Caco-2 (cell line): ENCODE measurements around the gene PKNOX1. TPM values are rescaled to one million over a fixed set of nuclear protein-coding genes. Genes with fewer than 3 reads are reported as not detected.
"Not testable (repeated sequence)": the region's sequence is repeated elsewhere in the genome, so short reads cannot be mapped to it uniquely, and the experiment has no call there.

Experiments
- BruUV-seq: library from RNA; stranded (reverse); fragments of 400-500 nt; replicated peaks from 2 replicates; lab custom pipeline; 2021; lab: Mats Ljungman, UMichigan
- CTCF ChIA-PET: fragments of 300-600 bp; sonication (Branson Sonifier 250); formaldehyde crosslinking; loops from one replicate; lab custom pipeline; 2022; ENCODE audit warnings: antibody characterized with exemption; lab: Charles Lee
- POLR2A ChIA-PET: fragments of 300-600 bp; sonication (Branson Sonifier 250); formaldehyde crosslinking; loops from one replicate; lab custom pipeline; 2022; ENCODE audit warnings: antibody characterized with exemption; lab: Charles Lee
- DNase-seq, 2 experiments: peaks; one replicate each; pipeline versions ENCODE4 v3.0.0 to v3.0.0-alpha.2; 2020 to 2022
- H3K27me3 ChIP-seq: replicated peaks from 2 replicates; pipeline ENCODE4 v1.6.0; 2011; ENCODE audit warnings: low read length; ENCODE audit not compliant: control insufficient read depth, insufficient read depth
- H3K36me3 ChIP-seq: 2 replicates; pipeline ENCODE4 v1.5.1; 2011; ENCODE audit warnings: low read length; ENCODE audit not compliant: control insufficient read depth, insufficient read depth
- H3K4me1 ChIP-seq: fragments of 250-450 bp; sonication (Bioruptor Pico); 2 replicates; pipeline ENCODE4 v1.5.1; 2020; ENCODE audit warnings: mild to moderate bottlenecking
- H3K4me3 ChIP-seq: 2 replicates; pipeline ENCODE4 v1.5.1; 2011; ENCODE audit warnings: low read depth, mild to moderate bottlenecking, control low read depth, low read length
- H3K9me3 ChIP-seq: fragments of 250-450 bp; sonication (Bioruptor Pico); 2 replicates; pipeline ENCODE4 v1.5.1; 2020; ENCODE audit warnings: mild to moderate bottlenecking, moderate library complexity
- H3K27ac Mint-ChIP-seq: one replicate; pipeline ENCODE4 v1.8.0; 2022; ENCODE audit warnings: mixed read lengths; ENCODE audit not compliant: unreplicated experiment
- H3K27me3 Mint-ChIP-seq: one replicate; pipeline ENCODE4 v1.8.0; 2022; ENCODE audit warnings: mixed read lengths; ENCODE audit not compliant: insufficient read depth, unreplicated experiment
- H3K36me3 Mint-ChIP-seq: one replicate; pipeline ENCODE4 v1.8.0; 2022; ENCODE audit warnings: mild to moderate bottlenecking, mixed read lengths; ENCODE audit not compliant: insufficient read depth, unreplicated experiment
- H3K4me1 Mint-ChIP-seq: one replicate; pipeline ENCODE4 v1.8.0; 2022; ENCODE audit warnings: low read depth, mixed read lengths; ENCODE audit not compliant: unreplicated experiment
- H3K4me3 Mint-ChIP-seq: one replicate; pipeline ENCODE4 v1.8.0; 2022; ENCODE audit warnings: mild to moderate bottlenecking, moderate library complexity, mixed read lengths; ENCODE audit not compliant: unreplicated experiment
- H3K9me3 Mint-ChIP-seq: one replicate; pipeline ENCODE4 v1.8.0; 2022; ENCODE audit warnings: mixed read lengths; ENCODE audit not compliant: unreplicated experiment
- intact Hi-C: fragments of 100-400 bp; cut with micrococcal nuclease; formaldehyde crosslinking; loops from one replicate; pipeline ENCODE4 v1.10.0; 2022; ENCODE audit not compliant: unreplicated experiment
- total RNA-seq: library from RNA; stranded (reverse); gene quantifications from 2 replicates; pipeline ENCODE4 v1.2.3, GENCODE V29; 2022
- TF ChIP-seq, protein P1 (sequence below), 2 experiments: fragments of 200-600 bp in 1 of 2; IDR thresholded peaks; 1 replicate in 1 of 2; 2 replicates in 1 of 2; pipeline versions ENCODE4 v1.5.1 to v1.8.0; 2011 to 2022; ENCODE audit warnings: antibody characterized with exemption in 1 of 2, control low read depth in 1 of 2, inconsistent platforms in 1 of 2, low read depth in 1 of 2, low read length in 1 of 2, mild to moderate bottlenecking in 1 of 2, moderate library complexity in 1 of 2; ENCODE audit not compliant: insufficient read depth in 1 of 2, severe bottlenecking in 1 of 2, unreplicated experiment in 1 of 2

Gene PKNOX1
- total RNA-seq, 1 experiment from 2014 or later = 10.7 TPM

GRCh38 chr21:42929969-42930368, 44.4 kb upstream of the PKNOX1 start:
- Mint-ChIP-seq H3K9me3 (no peaks in the 10 kb centered on the region), H3K27me3 (no peaks in the 10 kb centered on the region), H3K4me1 (peaks cover 14% of the 10 kb centered on the region), H3K27ac (peak overlapping the region; percentile 99), H3K36me3 (peaks cover 52% of the 10 kb centered on the region), H3K4me3 (no peak overlapping the region)
- intact Hi-C loops = no loop called here
- Histone ChIP-seq H3K9me3 (no peaks in the 10 kb centered on the region), H3K4me3 (no peak overlapping the region), H3K4me1 (peaks cover 44% of the 10 kb centered on the region), H3K36me3 (no peaks in the 10 kb centered on the region), H3K27me3 (no peaks in the 10 kb centered on the region)
- no peak for DNase-seq
- ChIA-PET CTCF (no interaction called here), POLR2A (no interaction called here)
- TF ChIP-seq, protein P1, sequence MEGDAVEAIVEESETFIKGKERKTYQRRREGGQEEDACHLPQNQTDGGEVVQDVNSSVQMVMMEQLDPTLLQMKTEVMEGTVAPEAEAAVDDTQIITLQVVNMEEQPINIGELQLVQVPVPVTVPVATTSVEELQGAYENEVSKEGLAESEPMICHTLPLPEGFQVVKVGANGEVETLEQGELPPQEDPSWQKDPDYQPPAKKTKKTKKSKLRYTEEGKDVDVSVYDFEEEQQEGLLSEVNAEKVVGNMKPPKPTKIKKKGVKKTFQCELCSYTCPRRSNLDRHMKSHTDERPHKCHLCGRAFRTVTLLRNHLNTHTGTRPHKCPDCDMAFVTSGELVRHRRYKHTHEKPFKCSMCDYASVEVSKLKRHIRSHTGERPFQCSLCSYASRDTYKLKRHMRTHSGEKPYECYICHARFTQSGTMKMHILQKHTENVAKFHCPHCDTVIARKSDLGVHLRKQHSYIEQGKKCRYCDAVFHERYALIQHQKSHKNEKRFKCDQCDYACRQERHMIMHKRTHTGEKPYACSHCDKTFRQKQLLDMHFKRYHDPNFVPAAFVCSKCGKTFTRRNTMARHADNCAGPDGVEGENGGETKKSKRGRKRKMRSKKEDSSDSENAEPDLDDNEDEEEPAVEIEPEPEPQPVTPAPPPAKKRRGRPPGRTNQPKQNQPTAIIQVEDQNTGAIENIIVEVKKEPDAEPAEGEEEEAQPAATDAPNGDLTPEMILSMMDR (IDR thresholded peaks at IDR 0.05; ENCODE audit: insufficient read depth in 1 of 2, low read depth in 1 of 2, low read length in 1 of 2, severe bottlenecking in 1 of 2, unreplicated experiment in 1 of 2) = no peak
- BruUV-seq = no TSS peak

DNA sequence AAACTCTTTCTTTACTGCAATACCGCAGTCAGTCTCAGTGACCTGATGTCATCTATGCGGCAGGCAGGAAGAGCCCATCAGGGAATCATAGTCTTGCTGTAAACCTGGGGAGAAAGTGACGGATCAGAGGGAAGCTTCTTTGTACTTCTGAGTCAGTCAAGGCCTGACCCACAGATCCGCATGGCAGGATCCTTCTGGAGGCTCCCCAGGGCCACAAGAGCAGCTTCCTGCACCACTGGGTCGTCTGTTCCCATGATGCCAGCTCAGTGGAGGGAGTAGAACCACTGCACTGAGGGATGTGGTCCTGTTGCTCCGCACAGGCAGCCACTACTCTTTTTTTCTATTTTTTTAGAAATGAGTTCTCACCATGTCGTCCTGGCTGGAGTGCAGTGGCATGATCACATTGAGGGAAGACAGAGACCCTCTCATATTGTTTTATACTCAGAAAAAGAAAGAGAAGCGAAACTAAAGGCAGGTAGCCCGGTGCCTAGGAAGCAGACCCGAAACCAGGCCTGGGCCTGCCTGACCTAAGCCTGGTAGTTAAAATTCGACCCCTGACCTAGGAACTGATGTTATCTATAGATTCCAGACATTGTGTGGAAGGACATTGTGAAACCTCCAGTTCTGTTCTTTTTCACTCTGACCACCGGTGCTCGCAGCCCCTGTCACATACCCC, 42.7 kb upstream of the PKNOX1 start:
- peak; percentile 24 to 44 for DNase-seq
- Histone ChIP-seq H3K9me3 (no peaks in the 10 kb centered on the region), H3K4me1 (peaks cover 45% of the 10 kb centered on the region), H3K27me3 (no peaks in the 10 kb centered on the region), H3K4me3 (peak overlapping the region; percentile 47), H3K36me3 (no peaks in the 10 kb centered on the region)
- intact Hi-C loops = loop anchor here (2.0 kb wide), 2 partner anchors 23 to 43 kb away; partner anchors contain the start of gene PKNOX1
- peak overlapping the region; percentile 99 for H3K27ac Mint-ChIP-seq
- H3K4me1 Mint-ChIP-seq = peaks cover 22% of the 10 kb centered on the region
- CTCF ChIA-PET = no interaction called here
- H3K36me3 Mint-ChIP-seq = peaks cover 53% of the 10 kb centered on the region
- peak overlapping the region; percentile 97 for H3K4me3 Mint-ChIP-seq
- no TSS peak for BruUV-seq
- H3K9me3 Mint-ChIP-seq = no peaks in the 10 kb centered on the region
- TF ChIP-seq, protein P1 (IDR thresholded peaks at IDR 0.05; ENCODE audit: insufficient read depth in 1 of 2, low read depth in 1 of 2, low read length in 1 of 2, severe bottlenecking in 1 of 2, unreplicated experiment in 1 of 2) = no peak
- POLR2A ChIA-PET = interaction anchor here (0.6 to 1.1 kb wide), 4 partner anchors 24 to 43 kb away, joined by 3 to 5 read pairs (median 3); partner anchors contain the start of gene PKNOX1
- no peaks in the 10 kb centered on the region for H3K27me3 Mint-ChIP-seq

DNA sequence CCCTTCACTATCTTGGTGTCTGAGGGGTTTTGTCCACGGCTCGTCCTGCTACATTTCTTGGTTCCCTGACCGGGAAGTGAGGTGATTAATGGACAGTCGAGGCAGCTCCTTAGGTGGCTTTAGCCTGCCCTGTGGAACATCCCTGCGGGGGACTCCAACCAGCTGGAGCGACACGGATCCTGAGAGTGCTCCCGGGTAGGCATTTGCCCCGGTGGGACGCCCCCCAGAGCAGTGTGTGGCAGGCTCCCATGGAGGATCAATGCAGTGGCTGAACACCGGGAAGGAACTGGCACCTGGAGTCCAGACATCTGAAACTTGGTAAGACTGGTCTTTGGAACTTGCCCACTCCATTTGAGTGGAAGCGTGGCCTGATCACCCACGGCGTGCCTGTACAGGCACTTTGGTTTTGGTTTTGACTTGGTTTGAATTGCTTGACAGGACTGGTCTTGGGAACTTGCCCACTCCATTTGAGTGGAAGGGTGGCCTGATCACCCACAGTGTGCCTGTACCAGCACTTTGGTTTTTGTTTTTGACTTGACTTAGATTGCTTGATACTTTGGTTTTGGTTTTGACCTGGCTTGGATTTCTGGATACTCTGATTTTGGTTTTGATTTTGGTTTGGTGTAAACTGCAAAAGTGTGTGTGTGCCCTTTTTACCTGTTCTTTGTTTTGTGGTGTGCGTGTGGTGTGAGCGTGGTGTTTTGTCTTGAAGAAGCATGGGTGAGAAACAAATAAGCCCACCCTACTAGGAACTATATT, 41.8 kb upstream of the PKNOX1 start:
- H3K9me3 ChIP-seq, H3K27me3 Mint-ChIP-seq, H3K36me3 ChIP-seq, CTCF ChIA-PET, H3K27me3 ChIP-seq, H3K9me3 Mint-ChIP-seq: not testable (repeated sequence)
- BruUV-seq = TSS peak; percentile 36
- peak in 1 of 2 experiments; percentile 42 for DNase-seq
- Histone ChIP-seq H3K4me3 (peak overlapping the region; percentile 47), H3K4me1 (peaks cover 44% of the 10 kb centered on the region)
- peak overlapping the region; percentile 97 for H3K4me3 Mint-ChIP-seq
- peak overlapping the region; percentile 99 for H3K27ac Mint-ChIP-seq
- H3K36me3 Mint-ChIP-seq = peaks cover 61% of the 10 kb centered on the region
- POLR2A ChIA-PET = interaction anchor here (1.1 kb wide), 1 partner anchor 23 kb away, joined by 3 read pairs; no protein-coding TSS in a partner anchor
- peaks cover 30% of the 10 kb centered on the region for H3K4me1 Mint-ChIP-seq
- intact Hi-C loops = loop anchor here (2.0 kb wide), 2 partner anchors 22 to 42 kb away; partner anchors contain the start of gene PKNOX1

GRCh38 chr21:42933137-42933970, 41.0 kb upstream of the PKNOX1 start:
- BruUV-seq = TSS peak; percentile 33
- H3K27me3 Mint-ChIP-seq, H3K9me3 ChIP-seq, POLR2A ChIA-PET, H3K27me3 ChIP-seq, H3K9me3 Mint-ChIP-seq, H3K36me3 ChIP-seq: not testable (repeated sequence)
- H3K36me3 Mint-ChIP-seq = peaks cover 69% of the 10 kb centered on the region
- H3K4me1 Mint-ChIP-seq = peaks cover 35% of the 10 kb centered on the region
- intact Hi-C loops = loop anchor here (2.0 kb wide), 2 partner anchors 21 to 41 kb away; partner anchors contain the start of gene PKNOX1
- H3K4me3 Mint-ChIP-seq = peak overlapping the region; percentile 97
- Histone ChIP-seq H3K4me3 (peak overlapping the region; percentile 23), H3K4me1 (peaks cover 52% of the 10 kb centered on the region)
- DNase-seq = peak in 1 of 2 experiments; percentile 41
- H3K27ac Mint-ChIP-seq = peak overlapping the region; percentile 99
- CTCF ChIA-PET = interaction anchor here (0.9 kb wide), 1 partner anchor 22 kb away, joined by 3 read pairs; no protein-coding TSS in a partner anchor
